ENCODE results near the gene GBP3. TPM values are rescaled to one million over a fixed set of nuclear protein-coding genes. Genes with fewer than 3 reads are reported as not detected.
A peak's percentile ranks its signal among the peaks of the same experiment; 100 is the strongest.
"Not testable (repeated sequence)": the region's sequence is repeated elsewhere in the genome, so short reads cannot be mapped to it uniquely, and the experiment has no call there.

The GBP3 gene
- total and polyA plus RNA-seq, 7 experiments from 2014 or later = 11.1 to 39.9 (median 17.7) TPM

DNA sequence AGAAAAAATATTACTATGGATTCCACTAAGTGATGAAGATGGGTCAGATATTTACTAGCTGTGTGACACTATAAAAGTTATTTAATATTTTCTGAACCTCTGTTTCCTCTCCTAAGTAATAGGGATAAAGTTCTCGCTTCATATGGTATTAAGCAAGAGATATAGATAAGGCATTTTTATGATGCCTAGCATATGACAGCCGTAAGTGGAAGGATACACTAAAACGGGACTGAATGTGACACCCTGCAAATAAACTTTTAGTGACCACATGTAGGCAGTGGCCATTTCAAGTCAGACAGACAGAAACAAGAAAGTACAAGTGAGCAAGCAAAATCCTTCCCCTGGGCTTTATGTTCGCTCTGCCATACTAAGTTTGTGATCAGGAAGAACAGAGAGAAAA lies 14.2 kb downstream of the GBP3 start:
- ATAC-seq (no peak), DNase-seq (no peak)
- intact Hi-C loops (cut with micrococcal nuclease) = no loop called here
- ChIA-PET CTCF (interaction anchor here (0.6 kb wide), 1 partner anchor 268 kb away, joined by 3 read pairs; no protein-coding TSS in a partner anchor), POLR2A (interaction anchor here (1.3 kb wide), 1 partner anchor 118 kb away, joined by 3 read pairs; no protein-coding TSS in a partner anchor)
- Histone ChIP-seq H3K4me3 (ENCODE audit: low read length) (no peak overlapping the region), H3K36me3 (ENCODE audit: control insufficient read depth in 2 of 3, insufficient read depth in 3 of 3, low read length in 3 of 3) (peaks cover 14 to 69% (median 51%) of the 10 kb centered on the region in 3 experiments), H3K27me3 (ENCODE audit: control insufficient read depth in 2 of 2, insufficient read depth in 2 of 2, low read length in 2 of 2) (no peaks in the 10 kb centered on the region), H3K27ac (ENCODE audit: low read depth, low read length) (no peak overlapping the region), H3K9me3 (ENCODE audit: control insufficient read depth in 2 of 3, low read length in 3 of 3) (no peaks in the 10 kb centered on the region), H3K4me1 (ENCODE audit: control insufficient read depth in 2 of 2, insufficient read depth in 2 of 2, low read length in 2 of 2) (peaks cover 0 to 2% of the 10 kb centered on the region in 2 donors)
- H3K27ac Mint-ChIP-seq = peak overlapping the region in 1 of 9 donors; percentile 22
- H3K27me3 Mint-ChIP-seq = no peaks in the 10 kb centered on the region
- H3K4me3 Mint-ChIP-seq = no peak overlapping the region
- peaks cover 11 to 29% (median 20%) of the 10 kb centered on the region in 7 donors for H3K4me1 Mint-ChIP-seq
- H3K36me3 Mint-ChIP-seq = peaks cover 19 to 87% (median 77%) of the 10 kb centered on the region in 5 donors
- H3K9me3 Mint-ChIP-seq = peaks cover 0 to 22% (median 0%) of the 10 kb centered on the region in 11 donors

DNA sequence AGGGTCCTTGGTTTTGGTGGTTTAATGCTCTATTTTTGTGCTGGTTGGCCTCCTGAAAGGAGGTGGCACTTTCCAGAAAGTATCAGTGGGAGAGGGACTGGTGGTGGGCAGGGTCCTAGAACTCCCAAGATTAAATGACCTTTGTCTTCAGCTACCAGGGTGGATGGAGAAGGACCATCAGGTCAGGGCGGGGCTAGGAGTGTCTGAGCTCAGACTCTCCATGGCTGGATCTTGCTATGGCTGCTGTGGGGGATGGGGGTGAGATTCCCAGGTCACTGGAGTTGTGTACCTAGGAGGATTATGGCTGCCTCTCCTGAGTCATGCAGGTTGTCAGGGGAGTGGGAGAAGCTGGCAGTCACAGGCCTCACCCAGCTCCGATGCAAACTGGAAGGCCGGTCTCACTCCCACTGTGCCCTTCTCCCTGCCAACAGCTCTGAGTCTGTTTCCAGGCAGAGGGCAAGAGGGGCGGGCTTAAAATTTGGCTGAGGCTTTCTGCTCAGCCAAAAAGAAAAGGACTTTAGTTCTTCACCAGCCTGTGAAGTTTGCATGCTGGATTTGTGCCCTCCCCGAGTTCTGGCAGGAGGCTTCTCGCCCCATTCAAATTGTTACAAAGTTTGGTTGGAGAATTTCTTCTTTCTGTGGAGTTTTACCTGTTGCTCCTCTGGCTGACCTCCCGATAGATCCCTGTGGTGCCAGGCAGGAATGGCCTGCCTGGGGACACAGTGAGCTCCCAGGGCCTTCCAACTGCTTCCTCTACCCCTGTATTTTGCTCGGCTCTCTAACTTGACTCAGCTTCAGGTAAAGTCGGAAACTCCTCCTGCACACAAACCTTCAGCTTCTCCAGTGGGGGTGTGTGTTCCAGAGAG lies 17.1 kb downstream of the GBP3 start:
- peaks cover 15 to 75% (median 56%) of the 10 kb centered on the region in 5 donors for H3K36me3 Mint-ChIP-seq
- Histone ChIP-seq H3K36me3 (ENCODE audit: control insufficient read depth in 2 of 3, insufficient read depth in 3 of 3, low read length in 3 of 3) (peaks cover 10 to 48% (median 41%) of the 10 kb centered on the region in 3 experiments), H3K4me1 (ENCODE audit: control insufficient read depth in 2 of 2, insufficient read depth in 2 of 2, low read length in 2 of 2) (peaks cover 12 to 19% of the 10 kb centered on the region in 2 donors), H3K27ac (ENCODE audit: low read depth, low read length) (no peak overlapping the region), H3K9me3 (ENCODE audit: control insufficient read depth in 2 of 3, low read length in 3 of 3) (no peaks in the 10 kb centered on the region), H3K4me3 (ENCODE audit: low read length) (no peak overlapping the region), H3K27me3 (ENCODE audit: control insufficient read depth in 2 of 2, insufficient read depth in 2 of 2, low read length in 2 of 2) (no peaks in the 10 kb centered on the region)
- H3K4me3 Mint-ChIP-seq = no peak overlapping the region
- no peaks in the 10 kb centered on the region for H3K27me3 Mint-ChIP-seq
- DNase-seq (no peak), ATAC-seq (no peak)
- H3K9me3 Mint-ChIP-seq = peaks cover 0 to 43% (median 1%) of the 10 kb centered on the region in 11 donors
- ChIA-PET CTCF (interaction anchor here (1.0 kb wide), 1 partner anchor 271 kb away, joined by 3 read pairs; no protein-coding TSS in a partner anchor), POLR2A (interaction anchor here (0.9 kb wide), 1 partner anchor 17 kb away, joined by 3 read pairs; the partner anchor contains the start of gene GBP3)
- peak overlapping the region in 4 of 9 donors; percentile 58 to 88 (median 68) for H3K27ac Mint-ChIP-seq
- intact Hi-C loops (cut with micrococcal nuclease) = no loop called here
- H3K4me1 Mint-ChIP-seq = peaks cover 25 to 59% (median 43%) of the 10 kb centered on the region in 7 donors

- peak overlapping the region; percentile 0 to 45 (median 26) for H3K27ac Mint-ChIP-seq
- ChIA-PET POLR2A (interaction anchor here (0.6 to 3.2 kb wide), 8 partner anchors 18 to 355 kb away, joined by 3 to 11 read pairs (median 4); partner anchors contain the start of gene GBP2), CTCF (interaction anchor here (0.9 to 1.0 kb wide), 2 partner anchors 13 to 356 kb away, joined by 3 to 5 read pairs; no protein-coding TSS in a partner anchor)
- H3K27me3 Mint-ChIP-seq; H3K27me3 ChIP-seq (ENCODE audit: control insufficient read depth in 2 of 2, insufficient read depth in 2 of 2, low read length in 2 of 2); H3K9me3 ChIP-seq (ENCODE audit: control insufficient read depth in 2 of 3, low read length in 3 of 3); H3K4me3 ChIP-seq (ENCODE audit: low read length); ATAC-seq; H3K27ac ChIP-seq (ENCODE audit: low read depth, low read length): not testable (repeated sequence)
- peaks cover 26 to 69% (median 47%) of the 10 kb centered on the region in 7 donors for H3K4me1 Mint-ChIP-seq
- H3K9me3 Mint-ChIP-seq = peaks cover 0 to 43% (median 1%) of the 10 kb centered on the region in 11 donors
- intact Hi-C loops (cut with micrococcal nuclease) = loop anchor here in 1 of 2 donors (5.0 kb wide), 1 partner anchor 260 kb away; no protein-coding TSS in a partner anchor
- H3K4me3 Mint-ChIP-seq = peak overlapping the region in 9 of 10 donors; percentile 2 to 58 (median 43)
- Histone ChIP-seq H3K4me1 (ENCODE audit: control insufficient read depth in 2 of 2, insufficient read depth in 2 of 2, low read length in 2 of 2) (peaks cover 12 to 19% of the 10 kb centered on the region in 2 donors), H3K36me3 (ENCODE audit: control insufficient read depth in 2 of 3, insufficient read depth in 3 of 3, low read length in 3 of 3) (peaks cover 0 to 19% (median 16%) of the 10 kb centered on the region in 3 experiments)
- peaks cover 3 to 48% (median 29%) of the 10 kb centered on the region in 5 donors for H3K36me3 Mint-ChIP-seq
- peak in 6 of 9 donors; percentile 45 to 74 (median 65) for DNase-seq
These were observed 20.5 kb downstream of the GBP3 start for GRCh38 chr1:89002176-89002575.

DNA sequence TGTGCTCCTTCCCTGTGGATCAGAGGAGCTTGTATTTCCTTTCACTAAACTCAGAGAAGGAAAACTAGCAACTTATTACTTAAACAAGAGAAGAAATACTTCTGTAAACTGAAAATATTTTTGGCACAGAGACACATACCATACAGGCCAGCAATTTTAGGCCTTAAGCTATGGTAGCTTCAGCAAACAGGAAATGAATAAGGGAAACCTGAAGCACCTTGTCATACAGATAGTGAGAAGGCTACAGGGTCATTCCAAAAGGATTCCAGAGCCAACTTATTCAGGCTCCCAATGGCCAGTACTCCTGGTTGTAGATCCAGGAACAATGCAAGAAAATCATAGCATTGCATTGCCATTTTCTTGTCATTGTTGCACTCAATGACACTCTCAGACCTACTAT lies 21.2 kb downstream of the GBP3 start:
- peaks cover 0 to 2% (median 0%) of the 10 kb centered on the region in 5 donors for H3K27me3 Mint-ChIP-seq
- peaks cover 0 to 47% (median 1%) of the 10 kb centered on the region in 11 donors for H3K9me3 Mint-ChIP-seq
- H3K4me1 ChIP-seq (ENCODE audit: control insufficient read depth in 2 of 2, insufficient read depth in 2 of 2, low read length in 2 of 2) = peaks cover 12 to 19% of the 10 kb centered on the region in 2 donors
- intact Hi-C loops (cut with micrococcal nuclease) = loop anchor here in 1 of 2 donors (5.0 kb wide), 1 partner anchor 261 kb away; no protein-coding TSS in a partner anchor
- H3K4me3 Mint-ChIP-seq = peak overlapping the region in 4 of 10 donors; percentile 22 to 58 (median 54)
- DNase-seq = no peak
- H3K27ac ChIP-seq (ENCODE audit: low read depth, low read length) = no peak overlapping the region
- H3K4me3 ChIP-seq (ENCODE audit: low read length) = no peak overlapping the region
- no peak for ATAC-seq
- H3K36me3 ChIP-seq (ENCODE audit: control insufficient read depth in 2 of 3, insufficient read depth in 3 of 3, low read length in 3 of 3) = peaks cover 0 to 14% (median 13%) of the 10 kb centered on the region in 3 experiments
- no peaks in the 10 kb centered on the region for H3K9me3 ChIP-seq (ENCODE audit: control insufficient read depth in 2 of 3, low read length in 3 of 3)
- ChIA-PET POLR2A (interaction anchor here (0.5 to 3.2 kb wide), 9 partner anchors 17 to 356 kb away, joined by 3 to 11 read pairs (median 4); partner anchors contain the start of gene GBP2), CTCF (interaction anchor here (0.6 to 4.6 kb wide), 5 partner anchors 12 to 357 kb away, joined by 3 to 22 read pairs (median 3); no protein-coding TSS in a partner anchor)
- peaks cover 3 to 44% (median 25%) of the 10 kb centered on the region in 5 donors for H3K36me3 Mint-ChIP-seq
- peak overlapping the region in 7 of 9 donors; percentile 23 to 45 (median 36) for H3K27ac Mint-ChIP-seq
- H3K4me1 Mint-ChIP-seq = peaks cover 26 to 69% (median 47%) of the 10 kb centered on the region in 7 donors
- H3K27me3 ChIP-seq (ENCODE audit: control insufficient read depth in 2 of 2, insufficient read depth in 2 of 2, low read length in 2 of 2) = no peaks in the 10 kb centered on the region

DNA sequence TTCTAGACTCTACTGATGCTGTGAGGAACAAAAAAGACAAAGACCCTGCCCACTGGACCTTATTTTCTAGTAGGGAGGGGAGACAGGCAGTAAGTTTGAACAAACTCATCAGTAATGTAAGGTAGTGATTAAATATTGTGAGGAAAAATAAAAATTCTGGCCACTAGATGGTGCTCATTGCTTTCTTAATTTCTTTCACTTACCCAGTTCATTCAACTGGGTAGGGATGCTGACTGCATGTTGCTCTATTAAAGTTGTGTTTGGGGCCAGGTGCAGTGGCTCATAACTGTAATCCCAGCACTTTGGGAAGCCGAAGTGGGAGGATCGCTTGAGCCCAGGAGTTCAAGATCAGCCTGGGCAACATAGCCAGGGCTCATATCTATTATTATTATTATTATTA lies 23.9 kb downstream of the GBP3 start:
- peaks cover 0 to 27% (median 1%) of the 10 kb centered on the region in 11 donors for H3K9me3 Mint-ChIP-seq
- H3K36me3 Mint-ChIP-seq = peaks cover 0 to 21% (median 3%) of the 10 kb centered on the region in 5 donors
- CTCF ChIA-PET = interaction anchor here (0.6 to 4.6 kb wide), 13 partner anchors 15 to 459 kb away, joined by 3 to 38 read pairs (median 4); no protein-coding TSS in a partner anchor
- DNase-seq (peak in 7 of 9 donors; percentile 59 to 81 (median 76)), ATAC-seq (peak; percentile 90)
- H3K4me3 Mint-ChIP-seq = no peak overlapping the region
- no peaks in the 10 kb centered on the region for H3K9me3 ChIP-seq (ENCODE audit: control insufficient read depth in 2 of 3, low read length in 3 of 3)
- H3K27ac Mint-ChIP-seq = peak overlapping the region in 1 of 9 donors; percentile 68
- peaks cover 12 to 19% of the 10 kb centered on the region in 2 donors for H3K4me1 ChIP-seq (ENCODE audit: control insufficient read depth in 2 of 2, insufficient read depth in 2 of 2, low read length in 2 of 2)
- H3K4me1 Mint-ChIP-seq = peaks cover 17 to 49% (median 34%) of the 10 kb centered on the region in 7 donors
- H3K27ac ChIP-seq (ENCODE audit: low read depth, low read length) = no peak overlapping the region
- no peaks in the 10 kb centered on the region for H3K36me3 ChIP-seq (ENCODE audit: control insufficient read depth in 2 of 3, insufficient read depth in 3 of 3, low read length in 3 of 3)
- POLR2A ChIA-PET = interaction anchor here (2.0 kb wide), 1 partner anchor 10 kb away, joined by 6 read pairs; no protein-coding TSS in a partner anchor
- H3K27me3 Mint-ChIP-seq = peaks cover 0 to 2% (median 0%) of the 10 kb centered on the region in 5 donors
- no peak overlapping the region for H3K4me3 ChIP-seq (ENCODE audit: low read length)
- no peaks in the 10 kb centered on the region for H3K27me3 ChIP-seq (ENCODE audit: control insufficient read depth in 2 of 2, insufficient read depth in 2 of 2, low read length in 2 of 2)
- intact Hi-C loops (cut with micrococcal nuclease) = loop anchor here (1.0 to 2.0 kb wide), 8 partner anchors 14 to 457 kb away; partner anchors contain the start of genes GBP1 (in 1 of the 2) and GBP2 (in 1 of the 2)

All from naive thymus-derived CD4-positive, alpha-beta T cell (primary cell).